H9 (cell line): Measurements from ENCODE around the gene MS4A15. TPM values are rescaled to one million over a fixed set of nuclear protein-coding genes. Genes with fewer than 3 reads are reported as not detected.

Experiments
- DNase-seq: peaks from one replicate; pipeline ENCODE4 v3.0.0-alpha.2; 2017
- H2AFZ ChIP-seq: one replicate; pipeline ENCODE4 v1.6.1; 2013; ENCODE audit warnings: mild to moderate bottlenecking, low read length, control low read depth, moderate library complexity
- H2AK5ac ChIP-seq: 2 replicates; pipeline ENCODE4 v1.6.1; 2013; ENCODE audit warnings: low read length, control low read depth, mixed read lengths; ENCODE audit not compliant: insufficient read length
- H2BK120ac ChIP-seq: one replicate; pipeline ENCODE4 v1.6.1; 2013; ENCODE audit warnings: low read depth, mild to moderate bottlenecking, low read length, control low read depth, inconsistent platforms; ENCODE audit not compliant: poor library complexity, severe bottlenecking
- H2BK12ac ChIP-seq: 2 replicates; pipeline ENCODE4 v1.6.1; 2013; ENCODE audit warnings: low read length, control low read depth, mixed read lengths, low read depth; ENCODE audit not compliant: insufficient read length
- H2BK15ac ChIP-seq: 2 replicates; pipeline ENCODE4 v1.6.1; 2013; ENCODE audit warnings: low read depth, low read length, control low read depth
- H2BK20ac ChIP-seq: one replicate; pipeline ENCODE4 v1.6.1; 2013; ENCODE audit warnings: low read depth, mild to moderate bottlenecking, low read length, control low read depth, inconsistent platforms; ENCODE audit not compliant: poor library complexity, severe bottlenecking
- H2BK5ac ChIP-seq: 2 replicates; pipeline ENCODE4 v1.6.1; 2013; ENCODE audit warnings: low read length, control low read depth, mixed read lengths; ENCODE audit not compliant: insufficient read length
- H3K14ac ChIP-seq: 2 replicates; pipeline ENCODE4 v1.6.1; 2013; ENCODE audit warnings: low read length, control low read depth; ENCODE audit not compliant: insufficient read depth
- H3K18ac ChIP-seq: 2 replicates; pipeline ENCODE4 v1.6.1; 2013; ENCODE audit warnings: low read depth, mild to moderate bottlenecking, mixed read lengths, low read length, control low read depth; ENCODE audit not compliant: insufficient read length
- H3K23ac ChIP-seq: 2 replicates; pipeline ENCODE4 v1.6.1; 2013; ENCODE audit warnings: low read length, control low read depth, mixed read lengths, low read depth; ENCODE audit not compliant: insufficient read length
- H3K23me2 ChIP-seq: 2 replicates; pipeline ENCODE4 v1.6.1; 2013; ENCODE audit warnings: low read depth, mild to moderate bottlenecking, mixed read lengths, low read length, control low read depth; ENCODE audit not compliant: insufficient read length, poor library complexity, severe bottlenecking
- H3K27ac ChIP-seq: 2 replicates; pipeline ENCODE4 v1.5.1; 2013; ENCODE audit warnings: low read length, control low read depth, mixed read lengths, low read depth; ENCODE audit not compliant: insufficient read length
- H3K27me3 ChIP-seq: 2 replicates; pipeline ENCODE4 v1.6.1; 2013; ENCODE audit warnings: low read length, control low read depth, inconsistent platforms; ENCODE audit not compliant: insufficient read depth
- H3K4ac ChIP-seq: 2 replicates; pipeline ENCODE4 v1.6.1; 2013; ENCODE audit warnings: low read depth, mild to moderate bottlenecking, control low read depth, inconsistent platforms, low read length, moderate library complexity
- H3K4me1 ChIP-seq: 2 replicates; pipeline ENCODE4 v1.6.1; 2013; ENCODE audit warnings: low read length, control low read depth, inconsistent platforms; ENCODE audit not compliant: insufficient read depth
- H3K4me2 ChIP-seq: 2 replicates; pipeline ENCODE4 v1.6.1; 2013; ENCODE audit warnings: low read length, control low read depth, mixed read lengths; ENCODE audit not compliant: insufficient read length, insufficient read depth
- H3K56ac ChIP-seq: 2 replicates; pipeline ENCODE4 v1.6.1; 2013; ENCODE audit warnings: low read depth, mild to moderate bottlenecking, mixed read lengths, low read length, control low read depth; ENCODE audit not compliant: insufficient read length
- H3K79me1 ChIP-seq: 2 replicates; pipeline ENCODE4 v1.6.1; 2013; ENCODE audit warnings: low read depth, mild to moderate bottlenecking, moderate library complexity, low read length, control low read depth, inconsistent platforms; ENCODE audit not compliant: insufficient read depth, poor library complexity, severe bottlenecking
- H3K79me2 ChIP-seq: 2 replicates; pipeline ENCODE4 v1.6.1; 2013; ENCODE audit warnings: low read length, control low read depth, inconsistent platforms; ENCODE audit not compliant: insufficient read depth
- H3K9ac ChIP-seq: 2 replicates; pipeline ENCODE4 v1.6.1; 2013; ENCODE audit warnings: low read length, control low read depth, mixed read lengths; ENCODE audit not compliant: insufficient read length; ENCODE audit errors: extremely low read depth
- H3K9me3 ChIP-seq: one replicate; pipeline ENCODE4 v1.6.1; 2013; ENCODE audit warnings: low read depth, low read length, inconsistent platforms; ENCODE audit not compliant: control insufficient read depth
- H3T11ph ChIP-seq: one replicate; pipeline ENCODE4 v1.6.1; 2013; ENCODE audit warnings: mild to moderate bottlenecking, low read length, control low read depth, inconsistent platforms
- H4K20me1 ChIP-seq: one replicate; pipeline ENCODE4 v1.6.1; 2013; ENCODE audit not compliant: control insufficient read depth, insufficient read length, insufficient read depth
- H4K5ac ChIP-seq: 2 replicates; pipeline ENCODE4 v1.6.1; 2013; ENCODE audit warnings: low read depth, mild to moderate bottlenecking, mixed read lengths, low read length, control low read depth; ENCODE audit not compliant: insufficient read length
- H4K8ac ChIP-seq: replicated peaks from 2 replicates; pipeline ENCODE4 v1.6.1; 2013; ENCODE audit warnings: low read length, control low read depth, mixed read lengths, low read depth; ENCODE audit not compliant: insufficient read length
- H4K91ac ChIP-seq: 2 replicates; pipeline ENCODE4 v1.6.1; 2013; ENCODE audit warnings: low read depth, mild to moderate bottlenecking, moderate library complexity, mixed read lengths, low read length, control low read depth; ENCODE audit not compliant: insufficient read length
- H3K27ac Mint-ChIP-seq, 3 experiments: 2 replicates in 2 of 3; 3 replicates in 1 of 3; pipeline ENCODE4 v1.8.0; 2020 to 2021; ENCODE audit warnings: mixed read lengths in 3 of 3, mild to moderate bottlenecking in 1 of 3, moderate library complexity in 1 of 3
- H3K27me3 Mint-ChIP-seq: 2 replicates; pipeline ENCODE4 v1.8.0; 2021; ENCODE audit warnings: low read depth, mild to moderate bottlenecking, moderate library complexity, mixed read lengths
- H3K36me3 Mint-ChIP-seq, 3 experiments: 2 replicates in 2 of 3; 3 replicates in 1 of 3; pipeline ENCODE4 v1.8.0; 2020 to 2021; ENCODE audit warnings: low read depth in 3 of 3, mixed read lengths in 3 of 3; ENCODE audit not compliant: insufficient read depth in 1 of 3
- H3K4me1 Mint-ChIP-seq, 2 experiments: 2 replicates each; pipeline ENCODE4 v1.8.0; 2020; ENCODE audit warnings: mixed read lengths in 2 of 2
- H3K4me3 Mint-ChIP-seq, 2 experiments: 2 replicates in 1 of 2; 3 replicates in 1 of 2; pipeline ENCODE4 v1.8.0; 2020 to 2021; ENCODE audit warnings: mild to moderate bottlenecking in 2 of 2, mixed read lengths in 2 of 2, moderate library complexity in 1 of 2
- H3K9me3 Mint-ChIP-seq, 2 experiments: 2 replicates in 1 of 2; 3 replicates in 1 of 2; pipeline ENCODE4 v1.8.0; 2020; ENCODE audit warnings: mild to moderate bottlenecking in 2 of 2, mixed read lengths in 2 of 2, moderate library complexity in 1 of 2
- WGBS: extraction: QIAGEN DNeasy Blood & Tissue Kit; methylation state at CpG from one replicate; pipeline ENCODE4 v1.1.7; 2013; ENCODE audit warnings: missing lambda C conversion rate, low lambda C conversion rate, mixed read lengths; ENCODE audit not compliant: insufficient read length; ENCODE audit errors: extremely low coverage; 5-methylcytosine and 5-hydroxymethylcytosine counted together
- total RNA-seq: library from RNA; stranded (reverse); gene quantifications from 2 replicates; pipeline ENCODE4 v1.2.1, GENCODE V29; 2021
- TF ChIP-seq, protein P1 (sequence below): fragments of 200-600 bp; sonication (generic); conservative IDR thresholded peaks from 3 replicates; pipeline ENCODE4 v1.8.0; 2021; ENCODE audit warnings: antibody characterized with exemption, mild to moderate bottlenecking

Gene MS4A15
- total RNA-seq, 1 experiment from 2014 or later = 0.11 TPM

DNA sequence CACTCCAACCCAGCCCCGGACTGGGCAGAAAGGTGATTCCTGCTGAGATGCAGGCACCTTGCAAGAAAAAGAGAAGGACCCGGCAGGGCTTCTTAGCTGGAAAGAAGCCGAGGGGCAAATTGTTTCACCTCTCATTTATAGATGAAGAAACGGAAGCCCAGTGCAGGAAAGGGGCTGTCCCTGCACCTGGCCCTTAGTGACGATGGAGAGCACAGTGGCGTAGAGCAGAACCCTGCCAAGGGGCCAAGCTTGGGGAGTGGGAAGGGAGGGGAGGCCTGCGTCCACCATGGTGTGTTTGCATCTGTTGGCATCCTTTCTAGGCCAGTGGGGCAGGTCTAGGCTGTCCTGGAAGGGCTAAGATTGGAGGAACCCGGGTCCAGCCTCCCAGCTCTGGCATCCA, 7.8 kb upstream of the MS4A15 start:
- H3K9me3 Mint-ChIP-seq = peaks cover 0 to 4% of the 10 kb centered on the region in 2 experiments; a peak in 3 of 5 replicates
- Histone ChIP-seq H4K20me1 (no peaks in the 10 kb centered on the region), H3K23me2 (no peaks in the 10 kb centered on the region), H2BK120ac (no peak overlapping the region), H2AK5ac (no peak overlapping the region), H2BK12ac (no peak overlapping the region), H2BK20ac (no peak overlapping the region), H3K14ac (no peak overlapping the region), H2BK15ac (no peak overlapping the region), H3K4ac (no peak overlapping the region), H2AFZ (no peak overlapping the region), H3K56ac (no peak overlapping the region), H4K91ac (no peak overlapping the region), H3T11ph (no peak overlapping the region), H3K9ac (no peak overlapping the region), H3K27ac (no peak overlapping the region), H3K4me1 (no peaks in the 10 kb centered on the region), H3K9me3 (no peaks in the 10 kb centered on the region), H2BK5ac (no peak overlapping the region), H3K27me3 (no peaks in the 10 kb centered on the region; the same call in 1 of the 2 replicates), H3K79me2 (no peaks in the 10 kb centered on the region), H3K18ac (no peak overlapping the region), H3K4me2 (no peak overlapping the region), H3K23ac (no peak overlapping the region), H4K5ac (no peak overlapping the region), H3K79me1 (no peaks in the 10 kb centered on the region), H4K8ac (no peak overlapping the region)
- no peaks in the 10 kb centered on the region; a peak in 2 of 7 replicates for H3K36me3 Mint-ChIP-seq
- WGBS = no CpG with 5 or more reads among the region's 8 CpGs
- TF ChIP-seq, protein P1, sequence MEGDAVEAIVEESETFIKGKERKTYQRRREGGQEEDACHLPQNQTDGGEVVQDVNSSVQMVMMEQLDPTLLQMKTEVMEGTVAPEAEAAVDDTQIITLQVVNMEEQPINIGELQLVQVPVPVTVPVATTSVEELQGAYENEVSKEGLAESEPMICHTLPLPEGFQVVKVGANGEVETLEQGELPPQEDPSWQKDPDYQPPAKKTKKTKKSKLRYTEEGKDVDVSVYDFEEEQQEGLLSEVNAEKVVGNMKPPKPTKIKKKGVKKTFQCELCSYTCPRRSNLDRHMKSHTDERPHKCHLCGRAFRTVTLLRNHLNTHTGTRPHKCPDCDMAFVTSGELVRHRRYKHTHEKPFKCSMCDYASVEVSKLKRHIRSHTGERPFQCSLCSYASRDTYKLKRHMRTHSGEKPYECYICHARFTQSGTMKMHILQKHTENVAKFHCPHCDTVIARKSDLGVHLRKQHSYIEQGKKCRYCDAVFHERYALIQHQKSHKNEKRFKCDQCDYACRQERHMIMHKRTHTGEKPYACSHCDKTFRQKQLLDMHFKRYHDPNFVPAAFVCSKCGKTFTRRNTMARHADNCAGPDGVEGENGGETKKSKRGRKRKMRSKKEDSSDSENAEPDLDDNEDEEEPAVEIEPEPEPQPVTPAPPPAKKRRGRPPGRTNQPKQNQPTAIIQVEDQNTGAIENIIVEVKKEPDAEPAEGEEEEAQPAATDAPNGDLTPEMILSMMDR = no peak
- peaks cover 8% of the 10 kb centered on the region for H3K27me3 Mint-ChIP-seq
- H3K27ac Mint-ChIP-seq = no peak overlapping the region
- peaks cover 7 to 8% of the 10 kb centered on the region in 2 experiments for H3K4me1 Mint-ChIP-seq
- DNase-seq = no peak
- no peak overlapping the region for H3K4me3 Mint-ChIP-seq
